Mammary epithelial cell (primary cell): ENCODE data around the gene TYW1B.

Experiments used
- EZH2 ChIP-seq: IDR thresholded peaks from 2 replicates; pipeline ENCODE4 v1.6.1; 2012; ENCODE audit warnings: low read length, inconsistent platforms, borderline replicate concordance
- TF ChIP-seq, protein P1 (sequence below), 2 donors: IDR thresholded peaks in 1 of 2; conservative IDR thresholded peaks in 1 of 2; 2 replicates each; pipeline ENCODE4 v1.5.1; 2011 to 2012; ENCODE audit warnings: inconsistent platforms in 2 of 2, low read length in 2 of 2, mild to moderate bottlenecking in 2 of 2, control low read depth in 1 of 2, low read depth in 1 of 2; ENCODE audit not compliant: insufficient read depth in 1 of 2; ENCODE audit errors: extremely low read depth in 1 of 2

DNA sequence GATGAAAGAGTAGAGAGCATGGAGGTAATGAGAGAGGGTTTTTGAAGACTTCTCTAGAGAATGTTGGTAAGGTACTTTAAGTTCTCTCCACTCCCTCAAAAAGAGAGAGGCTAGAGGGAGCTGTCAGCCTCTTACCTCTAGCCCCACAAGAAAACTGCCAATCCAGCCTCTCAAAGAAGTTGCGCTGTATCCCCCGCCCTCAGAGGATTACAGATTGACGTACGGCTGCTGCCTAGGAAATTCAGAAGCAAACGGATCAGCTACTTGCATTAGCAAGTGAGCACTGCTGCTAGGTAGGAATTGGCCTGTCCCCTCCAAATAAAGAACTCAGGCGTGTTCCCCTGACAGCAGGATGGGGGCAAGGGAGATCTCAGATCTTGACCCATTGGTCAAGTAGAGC is 34.2 kb downstream of the TYW1B start:
- TF ChIP-seq, protein P1, sequence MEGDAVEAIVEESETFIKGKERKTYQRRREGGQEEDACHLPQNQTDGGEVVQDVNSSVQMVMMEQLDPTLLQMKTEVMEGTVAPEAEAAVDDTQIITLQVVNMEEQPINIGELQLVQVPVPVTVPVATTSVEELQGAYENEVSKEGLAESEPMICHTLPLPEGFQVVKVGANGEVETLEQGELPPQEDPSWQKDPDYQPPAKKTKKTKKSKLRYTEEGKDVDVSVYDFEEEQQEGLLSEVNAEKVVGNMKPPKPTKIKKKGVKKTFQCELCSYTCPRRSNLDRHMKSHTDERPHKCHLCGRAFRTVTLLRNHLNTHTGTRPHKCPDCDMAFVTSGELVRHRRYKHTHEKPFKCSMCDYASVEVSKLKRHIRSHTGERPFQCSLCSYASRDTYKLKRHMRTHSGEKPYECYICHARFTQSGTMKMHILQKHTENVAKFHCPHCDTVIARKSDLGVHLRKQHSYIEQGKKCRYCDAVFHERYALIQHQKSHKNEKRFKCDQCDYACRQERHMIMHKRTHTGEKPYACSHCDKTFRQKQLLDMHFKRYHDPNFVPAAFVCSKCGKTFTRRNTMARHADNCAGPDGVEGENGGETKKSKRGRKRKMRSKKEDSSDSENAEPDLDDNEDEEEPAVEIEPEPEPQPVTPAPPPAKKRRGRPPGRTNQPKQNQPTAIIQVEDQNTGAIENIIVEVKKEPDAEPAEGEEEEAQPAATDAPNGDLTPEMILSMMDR (conservative IDR thresholded peaks at IDR 0.05 in 1 of 2, IDR thresholded peaks at IDR 0.05 in 1 of 2; ENCODE audit: extremely low read depth in 1 of 2, insufficient read depth in 1 of 2, low read depth in 1 of 2, low read length in 2 of 2), result no peak
- no peak for TF ChIP-seq EZH2
